T47D (cell line): Measurements from ENCODE around the gene ALOX5.
"Not testable (repeated sequence)": the region's sequence is repeated elsewhere in the genome, so short reads cannot be mapped to it uniquely, and the experiment has no call there.

Experiments
- DNase-seq, 2 experiments: peaks; one replicate each; pipeline versions ENCODE4 v3.0.0 to v3.0.0-alpha.2; 2011 to 2012; ENCODE audit warnings: low read depth in 1 of 2, low spot score in 1 of 2
- JUND ChIP-seq: IDR thresholded peaks from 2 replicates; pipeline ENCODE4 v1.6.1; 2012; ENCODE audit warnings: low read depth
- in situ Hi-C: cut with HindIII; loops from 2 replicates; pipeline ENCODE4 v1.10.0; 2016; ENCODE audit warnings: low sequenced_read_pairs, low pct_unique_long_range_greater_than_20kb

The ALOX5 gene

GRCh38 chr10:45379891-45380540 is 6.0 kb downstream of the ALOX5 start:
- in situ Hi-C loops, result no loop called here
- no peak for DNase-seq
- no peak for TF ChIP-seq JUND

GRCh38 chr10:45380903-45381620 is 7.0 kb downstream of the ALOX5 start:
- TF ChIP-seq JUND, result no peak
- DNase-seq, result no peak
- in situ Hi-C loops, result no loop called here

GRCh38 chr10:45382591-45382990 is 8.6 kb downstream of the ALOX5 start:
- DNase-seq, result no peak
- TF ChIP-seq JUND, result no peak
- in situ Hi-C loops, result no loop called here

GRCh38 chr10:45383682-45384330 is 9.8 kb downstream of the ALOX5 start:
- TF ChIP-seq JUND, result no peak
- DNase-seq, result no peak
- in situ Hi-C loops, result no loop called here

DNA sequence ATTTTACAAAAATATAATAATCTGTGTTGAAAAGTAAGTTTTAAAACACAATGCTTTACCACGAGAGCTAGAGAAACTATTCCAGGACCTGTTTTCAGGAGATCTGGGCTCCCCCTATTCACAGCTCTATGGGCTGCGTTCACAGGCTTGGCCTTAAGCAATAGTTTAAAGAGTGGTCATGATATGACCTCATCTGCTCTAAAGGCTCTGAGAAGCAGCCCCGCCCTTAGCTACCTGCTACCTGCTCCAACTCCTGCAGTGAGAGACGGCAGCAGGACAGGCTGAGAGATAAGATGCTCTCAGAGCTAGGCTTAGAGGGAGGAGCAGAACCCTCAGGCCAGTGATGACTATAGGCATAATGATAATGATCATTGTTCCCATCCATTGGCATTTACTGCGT is 12.6 kb downstream of the ALOX5 start:
- TF ChIP-seq JUND, result no peak
- no peak for DNase-seq
- in situ Hi-C loops, result no loop called here

GRCh38 chr10:45387096-45387893 is 13.3 kb downstream of the ALOX5 start:
- in situ Hi-C loops, result no loop called here
- DNase-seq, result no peak
- TF ChIP-seq JUND, result no peak

GRCh38 chr10:45389671-45390070 is 15.7 kb downstream of the ALOX5 start:
- DNase-seq, in situ Hi-C loops: not testable (repeated sequence)

DNA sequence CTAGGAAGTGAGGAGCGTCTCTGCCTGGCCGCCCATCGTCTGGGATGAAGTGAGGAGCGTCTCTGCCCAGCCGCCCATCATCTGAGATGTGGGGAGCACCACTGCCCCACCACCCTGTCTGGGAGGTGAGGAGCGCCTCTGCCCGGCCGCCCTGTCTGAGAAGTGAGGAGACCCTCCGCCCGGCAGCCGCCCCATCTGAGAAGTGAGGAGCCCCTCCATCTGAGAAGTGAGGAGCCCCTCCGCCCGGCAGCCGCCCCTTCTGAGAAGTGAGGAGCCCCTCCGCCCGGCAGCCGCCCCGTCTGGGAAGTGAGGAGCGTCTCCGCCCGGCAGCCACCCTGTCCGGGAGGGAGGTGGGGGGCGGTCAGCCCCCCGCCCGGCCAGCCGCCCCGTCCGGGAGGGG is 17.6 kb downstream of the ALOX5 start:
- in situ Hi-C loops, result not testable (repeated sequence)

GRCh38 chr10:45395554-45395953 is 21.5 kb downstream of the ALOX5 start:
- in situ Hi-C loops, result no loop called here
- TF ChIP-seq JUND, result no peak

More for the DNA sequence above, 17.6 kb downstream of the ALOX5 start:
- not testable (repeated sequence) for DNase-seq

DNA sequence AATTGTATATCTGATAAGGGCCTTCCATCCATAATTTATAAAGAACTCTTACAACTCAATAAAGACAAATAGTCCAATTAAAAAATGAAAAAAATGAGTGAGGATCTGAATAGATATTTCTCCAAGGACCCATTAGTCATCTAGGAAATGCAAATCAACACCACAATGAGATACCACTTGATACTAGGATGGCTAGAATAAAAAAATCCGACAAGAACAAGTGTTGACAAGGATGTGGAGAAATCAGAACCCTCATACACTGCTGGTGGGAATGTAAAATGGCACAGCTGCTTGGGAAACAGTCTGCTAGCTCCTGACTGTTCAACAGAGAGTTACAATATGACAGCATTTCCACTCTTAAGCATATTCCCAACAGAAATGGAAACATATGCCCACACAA is 24.6 kb downstream of the ALOX5 start:
- no peak for TF ChIP-seq JUND
- no peak for DNase-seq
- in situ Hi-C loops, result no loop called here

More at GRCh38 chr10:45395554-45395953, 21.5 kb downstream of the ALOX5 start:
- no peak for DNase-seq

GRCh38 chr10:45399113-45399512 is 25.1 kb downstream of the ALOX5 start:
- DNase-seq, result no peak
- no peak for TF ChIP-seq JUND
- in situ Hi-C loops, result no loop called here

DNA sequence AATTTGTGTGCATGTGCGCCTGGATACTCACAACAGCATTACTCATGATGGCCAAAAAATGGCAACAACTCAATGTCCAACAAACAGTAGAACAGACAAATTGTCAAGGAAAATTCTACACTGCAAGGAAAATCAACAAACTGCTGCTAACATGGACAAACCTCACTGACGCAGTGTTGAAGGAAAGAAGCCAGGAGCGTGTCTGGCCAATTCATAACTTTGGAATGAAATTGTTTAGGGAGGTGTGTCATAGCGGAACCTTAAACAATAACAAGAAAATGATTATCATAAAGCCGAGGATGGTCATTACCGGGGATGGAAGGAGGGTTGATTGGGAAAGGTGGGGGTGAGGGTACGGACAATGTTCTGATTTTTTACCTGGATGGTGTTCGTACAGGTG is 29.1 kb downstream of the ALOX5 start:
- TF ChIP-seq JUND, result no peak
- in situ Hi-C loops, result no loop called here
- DNase-seq, result no peak
